Endodermal cell (in vitro differentiated cells): ENCODE measurements around the gene KRT38. TPM values are rescaled to one million over a fixed set of nuclear protein-coding genes. Genes with fewer than 3 reads are reported as not detected.

ENCODE experiments used
- DNase-seq: peaks from one replicate; pipeline ENCODE4 v3.0.0-alpha.2; 2017
- H3K27ac ChIP-seq: 2 replicates; pipeline ENCODE4 v1.5.1; 2013; ENCODE audit warnings: mild to moderate bottlenecking, low read depth, low read length, moderate library complexity
- H3K27me3 ChIP-seq: 2 replicates; pipeline ENCODE4 v1.6.1; 2013; ENCODE audit warnings: mild to moderate bottlenecking, low read length, moderate library complexity; ENCODE audit not compliant: insufficient read depth, control insufficient read depth, poor library complexity, severe bottlenecking
- H3K36me3 ChIP-seq: 2 replicates; pipeline ENCODE4 v1.7.0; 2013; ENCODE audit warnings: mild to moderate bottlenecking, low read length, moderate library complexity; ENCODE audit not compliant: control insufficient read depth, insufficient read depth
- H3K4me1 ChIP-seq: one replicate; pipeline ENCODE4 v1.7.0; 2013; ENCODE audit warnings: low read length; ENCODE audit not compliant: control insufficient read depth, insufficient read depth
- H3K4me3 ChIP-seq: 2 replicates; pipeline ENCODE4 v1.5.1; 2013; ENCODE audit warnings: mild to moderate bottlenecking, low read length, moderate library complexity
- H3K9ac ChIP-seq: 2 replicates; pipeline ENCODE4 v1.6.1; 2013; ENCODE audit warnings: mild to moderate bottlenecking, low read length, moderate library complexity; ENCODE audit not compliant: poor library complexity, severe bottlenecking; ENCODE audit errors: extremely low read depth
- H3K9me3 ChIP-seq: 2 replicates; pipeline ENCODE4 v1.6.1; 2013; ENCODE audit warnings: mild to moderate bottlenecking, low read length, moderate library complexity; ENCODE audit not compliant: control insufficient read depth
- H3K27ac Mint-ChIP-seq: 2 replicates; pipeline ENCODE4 v1.8.0; 2020; ENCODE audit warnings: mixed read lengths
- H3K27me3 Mint-ChIP-seq: 2 replicates; pipeline ENCODE4 v1.8.0; 2021; ENCODE audit warnings: mild to moderate bottlenecking, mixed read lengths; ENCODE audit not compliant: insufficient read depth
- H3K36me3 Mint-ChIP-seq: 2 replicates; pipeline ENCODE4 v1.8.0; 2020; ENCODE audit warnings: low read depth, mixed read lengths
- H3K4me1 Mint-ChIP-seq: 2 replicates; pipeline ENCODE4 v1.8.0; 2020; ENCODE audit warnings: mixed read lengths
- H3K4me3 Mint-ChIP-seq: 2 replicates; pipeline ENCODE4 v1.8.0; 2020; ENCODE audit warnings: mild to moderate bottlenecking, moderate library complexity, mixed read lengths
- H3K9me3 Mint-ChIP-seq: 2 replicates; pipeline ENCODE4 v1.8.0; 2020; ENCODE audit warnings: mild to moderate bottlenecking, mixed read lengths
- CTCF ChIP-seq: fragments of 200-600 bp; sonication (generic); conservative IDR thresholded peaks from 2 replicates; pipeline ENCODE4 v1.5.0; 2021; ENCODE audit warnings: antibody characterized with exemption, mild to moderate bottlenecking
- whole genome bisulfite sequencing, 2 experiments: methylation state at CpG; one replicate each; pipeline versions ENCODE4 v1.1.5 to v1.1.7; 2013; ENCODE audit warnings: missing lambda C conversion rate in 2 of 2, mixed read lengths in 1 of 2; ENCODE audit not compliant: insufficient coverage in 1 of 2, insufficient read length in 1 of 2; 5-methylcytosine and 5-hydroxymethylcytosine counted together
- total RNA-seq, 2 donors: library from RNA; stranded (reverse); fragmentation: NEBNext Ultra II Directional in 1 of 2; extraction: Animal tissue kit (Norgen Biotek cat#: 25700) in 1 of 2; gene quantifications; 2 replicates in 1 of 2; 3 replicates in 1 of 2; pipeline ENCODE4 v1.2.1, GENCODE V29; 2021

Gene KRT38
- total RNA-seq, 2 donors from 2014 or later, result not detected

GRCh38 chr17:41444640-41445039, 3.9 kb upstream of the KRT38 start:
- H3K27me3 ChIP-seq, result no peaks in the 10 kb centered on the region
- no peak for DNase-seq
- H3K4me1 ChIP-seq, result no peaks in the 10 kb centered on the region
- no peak overlapping the region for H3K9ac ChIP-seq
- H3K36me3 Mint-ChIP-seq, result no peaks in the 10 kb centered on the region
- no peak overlapping the region for H3K27ac ChIP-seq
- H3K27ac Mint-ChIP-seq, result no peak overlapping the region
- no peak overlapping the region for H3K4me3 ChIP-seq
- no peak for TF ChIP-seq CTCF
- H3K4me3 Mint-ChIP-seq, result no peak overlapping the region
- no peaks in the 10 kb centered on the region for H3K36me3 ChIP-seq
- 76 to 80% methylated on average over 1 to 3 of the region's 3 CpGs for WGBS, 2 experiments
- no peaks in the 10 kb centered on the region for H3K4me1 Mint-ChIP-seq
- H3K9me3 Mint-ChIP-seq, result no peaks in the 10 kb centered on the region
- H3K9me3 ChIP-seq, result no peaks in the 10 kb centered on the region
- peaks cover 13% of the 10 kb centered on the region for H3K27me3 Mint-ChIP-seq

GRCh38 chr17:41444186-41444585, 3.4 kb upstream of the KRT38 start:
- Mint-ChIP-seq H3K9me3 (no peaks in the 10 kb centered on the region), H3K27ac (no peak overlapping the region), H3K4me1 (no peaks in the 10 kb centered on the region), H3K4me3 (no peak overlapping the region), H3K36me3 (no peaks in the 10 kb centered on the region), H3K27me3 (peaks cover 12% of the 10 kb centered on the region)
- Histone ChIP-seq H3K36me3 (no peaks in the 10 kb centered on the region), H3K9me3 (no peaks in the 10 kb centered on the region), H3K4me3 (no peak overlapping the region), H3K27me3 (no peaks in the 10 kb centered on the region), H3K4me1 (no peaks in the 10 kb centered on the region), H3K27ac (no peak overlapping the region), H3K9ac (no peak overlapping the region)
- TF ChIP-seq CTCF, result no peak
- DNase-seq, result no peak
- WGBS, 2 experiments, result 88 to 91% methylated on average over 1 of the region's 1 CpG

GRCh38 chr17:41442739-41443138, 2.0 kb upstream of the KRT38 start:
- H3K36me3 ChIP-seq, result no peaks in the 10 kb centered on the region
- no peaks in the 10 kb centered on the region for H3K27me3 ChIP-seq
- 79 to 86% methylated on average over 4 of the region's 4 CpGs for WGBS, 2 experiments
- no peak for DNase-seq
- H3K4me1 ChIP-seq, result no peaks in the 10 kb centered on the region
- Mint-ChIP-seq H3K36me3 (no peaks in the 10 kb centered on the region), H3K9me3 (no peaks in the 10 kb centered on the region), H3K27ac (no peak overlapping the region), H3K27me3 (peaks cover 7% of the 10 kb centered on the region), H3K4me3 (no peak overlapping the region), H3K4me1 (no peaks in the 10 kb centered on the region)
- H3K9ac ChIP-seq, result no peak overlapping the region
- no peak overlapping the region for H3K4me3 ChIP-seq
- no peak overlapping the region for H3K27ac ChIP-seq
- no peak for TF ChIP-seq CTCF
- H3K9me3 ChIP-seq, result no peaks in the 10 kb centered on the region
